Esophagus squamous epithelium (tissue), 4 donors: ENCODE data around the gene PFKFB4.

Source experiments
- CTCF ChIP-seq, 6 experiments: fragments of 450-650 bp in 4 of 6; fragments of 200-600 bp in 2 of 6; sonication (generic) in 2 of 6; IDR thresholded peaks; one replicate each; pipeline ENCODE4 v1.5.1; 2016 to 2019; ENCODE audit warnings: antibody characterized with exemption in 6 of 6, mild to moderate bottlenecking in 4 of 6, moderate library complexity in 4 of 6
- POLR2A ChIP-seq, 4 donors: fragments of 450-650 bp; IDR thresholded peaks; one replicate each; pipeline ENCODE4 v1.6.1; 2017; ENCODE audit warnings: antibody characterized with exemption in 4 of 4, mild to moderate bottlenecking in 4 of 4, moderate library complexity in 3 of 4

- no peak for TF ChIP-seq CTCF (IDR thresholded peaks at IDR 0.05)
- no peak for TF ChIP-seq POLR2A (IDR thresholded peaks at IDR 0.05)
These were observed 39.0 kb upstream of the PFKFB4 start for GRCh38 chr3:48595526-48596121.
